Left lobe of liver (tissue), 2 donors: ENCODE results near the gene HTT. TPM values are rescaled to one million over a fixed set of nuclear protein-coding genes. Genes with fewer than 3 reads are reported as not detected.
A peak's percentile ranks its signal among the peaks of the same experiment; 100 is the strongest.
"Not testable (repeated sequence)": the region's sequence is repeated elsewhere in the genome, so short reads cannot be mapped to it uniquely, and the experiment has no call there.

ENCODE experiments used
- ATAC-seq: fragments of 200-7000 bp; cut with Tn5 transposase; one replicate; pipeline ENCODE4 v1.9.1; 2020; ENCODE audit warnings: mild to moderate bottlenecking, moderate library complexity
- DNase-seq: peaks from one replicate; pipeline ENCODE4 v3.0.0-alpha.2; 2020; ENCODE audit warnings: low spot score
- total RNA-seq: library from RNA; stranded (reverse); gene quantifications from one replicate; pipeline ENCODE4 v1.2.1, GENCODE V29; 2021
- donor health status: DM: no; HTN: no; CAD: no; lungs with moderate emphysema.
- donor health status: DM: no; HTN: yes; CAD: no.

HTT gene
- total RNA-seq, 1 donor from 2014 or later = 25.1 TPM

DNA sequence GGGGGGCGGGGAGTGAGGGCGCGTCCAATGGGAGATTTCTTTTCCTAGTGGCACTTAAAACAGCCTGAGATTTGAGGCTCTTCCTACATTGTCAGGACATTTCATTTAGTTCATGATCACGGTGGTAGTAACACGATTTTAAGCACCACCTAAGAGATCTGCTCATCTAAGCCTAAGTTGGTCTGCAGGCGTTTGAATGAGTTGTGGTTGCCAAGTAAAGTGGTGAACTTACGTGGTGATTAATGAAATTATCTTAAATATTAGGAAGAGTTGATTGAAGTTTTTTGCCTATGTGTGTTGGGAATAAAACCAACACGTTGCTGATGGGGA is 1.1 kb downstream of the HTT start:
- no peak for ATAC-seq
- DNase-seq = no peak

DNA sequence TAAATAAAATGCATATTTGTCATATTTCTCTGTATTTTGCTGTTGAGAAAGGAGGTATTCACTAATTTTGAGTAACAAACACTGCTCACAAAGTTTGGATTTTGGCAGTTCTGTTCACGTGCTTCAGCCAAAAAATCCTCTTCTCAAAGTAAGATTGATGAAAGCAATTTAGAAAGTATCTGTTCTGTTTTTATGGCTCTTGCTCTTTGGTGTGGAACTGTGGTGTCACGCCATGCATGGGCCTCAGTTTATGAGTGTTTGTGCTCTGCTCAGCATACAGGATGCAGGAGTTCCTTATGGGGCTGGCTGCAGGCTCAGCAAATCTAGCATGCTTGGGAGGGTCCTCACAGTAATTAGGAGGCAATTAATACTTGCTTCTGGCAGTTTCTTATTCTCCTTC is 3.3 kb downstream of the HTT start:
- no peak for DNase-seq
- no peak for ATAC-seq

DNA sequence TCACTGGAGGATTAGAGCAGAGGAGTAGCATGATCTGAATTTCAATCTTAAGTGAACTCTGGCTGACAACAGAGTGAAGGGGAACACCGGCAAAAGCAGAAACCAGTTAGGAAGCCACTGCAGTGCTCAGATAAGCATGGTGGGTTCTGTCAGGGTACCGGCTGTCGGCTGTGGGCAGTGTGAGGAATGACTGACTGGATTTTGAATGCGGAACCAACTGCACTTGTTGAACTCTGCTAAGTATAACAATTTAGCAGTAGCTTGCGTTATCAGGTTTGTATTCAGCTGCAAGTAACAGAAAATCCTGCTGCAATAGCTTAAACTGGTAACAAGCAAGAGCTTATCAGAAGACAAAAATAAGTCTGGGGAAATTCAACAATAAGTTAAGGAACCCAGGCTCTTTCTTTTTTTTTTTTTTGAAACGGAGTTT is 5.2 kb downstream of the HTT start:
- DNase-seq (no peak), ATAC-seq (no peak)

DNA sequence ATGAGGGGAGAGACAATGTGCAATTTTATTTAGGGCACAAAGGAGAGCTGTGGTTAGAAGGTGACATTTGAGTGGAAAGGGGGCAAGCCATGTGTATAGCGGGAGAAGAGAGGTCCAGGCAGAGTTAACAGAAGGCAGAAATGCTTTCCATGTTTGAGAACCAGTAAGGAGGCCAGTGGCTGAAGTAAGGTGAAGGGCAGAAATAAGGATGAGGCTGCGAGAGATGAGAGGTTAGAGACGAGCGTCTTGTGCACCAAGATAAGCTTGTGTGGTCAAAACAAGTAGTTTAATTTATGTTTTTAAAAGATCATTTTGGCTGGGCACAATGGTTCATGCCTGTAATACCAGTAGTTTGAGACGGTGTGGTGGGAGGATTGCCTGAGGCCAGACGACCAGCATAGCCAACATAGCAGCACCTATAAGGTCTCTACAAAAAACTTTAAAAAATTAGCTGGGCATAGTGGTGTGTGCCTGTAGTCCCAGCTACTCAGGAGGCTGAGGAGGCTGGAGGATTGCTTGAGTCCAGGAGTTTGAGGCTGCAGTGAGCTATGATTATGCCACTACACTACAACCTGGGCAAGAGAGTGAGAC is 8.5 kb downstream of the HTT start:
- no peak for DNase-seq
- no peak for ATAC-seq

DNA sequence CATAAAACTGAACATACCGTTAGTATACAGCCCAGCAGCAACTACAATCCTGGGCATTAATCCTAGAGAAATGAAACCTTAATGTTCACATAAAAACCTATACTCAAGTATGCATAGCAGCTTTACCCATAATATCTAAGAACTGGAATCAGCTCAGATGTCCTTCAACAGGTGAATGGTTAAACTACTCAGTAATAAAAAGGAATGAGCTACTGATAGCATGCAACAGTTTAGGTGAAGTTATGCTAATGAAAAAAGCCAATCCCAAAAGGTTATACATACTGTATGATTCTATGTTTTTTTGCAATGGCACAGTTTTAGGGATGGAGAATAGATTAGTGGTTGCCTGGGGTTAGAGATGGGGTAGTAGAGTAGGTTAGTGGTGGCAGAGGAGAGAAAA is 9.3 kb downstream of the HTT start:
- DNase-seq (no peak), ATAC-seq (no peak)

DNA sequence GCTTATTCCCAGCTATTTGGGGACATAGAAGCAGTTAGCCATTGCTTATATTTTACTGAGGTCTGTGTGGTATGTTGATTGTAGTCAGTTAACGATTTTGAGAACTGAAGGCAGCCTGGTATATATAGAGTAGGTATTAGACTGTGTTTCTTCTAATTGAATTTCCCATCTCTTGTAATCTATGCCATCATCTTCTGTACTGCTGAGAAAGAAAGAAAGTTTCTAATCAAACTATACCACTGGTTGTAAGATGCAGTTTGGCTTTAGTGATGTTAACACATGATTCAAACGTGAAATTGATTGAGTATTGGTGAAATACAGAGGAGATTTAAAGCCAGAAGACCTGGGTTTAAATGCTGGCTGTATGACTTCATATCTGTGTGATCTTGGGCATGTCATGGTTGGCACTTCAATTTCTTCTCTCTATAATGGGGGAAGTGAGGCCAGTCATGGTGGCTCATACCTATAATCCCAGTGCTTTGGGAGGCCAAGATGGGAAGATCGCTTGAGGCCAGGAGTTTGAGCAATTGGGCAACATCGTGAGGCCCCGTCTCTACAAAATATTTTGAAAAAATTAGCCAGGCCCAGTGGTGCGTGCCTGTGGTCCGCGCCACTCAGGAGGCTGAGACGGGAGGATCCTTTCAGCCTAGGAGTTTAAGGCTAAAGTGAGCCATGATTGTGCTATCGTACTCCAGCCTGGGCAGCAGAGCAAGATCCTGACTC is 11.6 kb downstream of the HTT start:
- DNase-seq = no peak
- ATAC-seq = no peak

DNA sequence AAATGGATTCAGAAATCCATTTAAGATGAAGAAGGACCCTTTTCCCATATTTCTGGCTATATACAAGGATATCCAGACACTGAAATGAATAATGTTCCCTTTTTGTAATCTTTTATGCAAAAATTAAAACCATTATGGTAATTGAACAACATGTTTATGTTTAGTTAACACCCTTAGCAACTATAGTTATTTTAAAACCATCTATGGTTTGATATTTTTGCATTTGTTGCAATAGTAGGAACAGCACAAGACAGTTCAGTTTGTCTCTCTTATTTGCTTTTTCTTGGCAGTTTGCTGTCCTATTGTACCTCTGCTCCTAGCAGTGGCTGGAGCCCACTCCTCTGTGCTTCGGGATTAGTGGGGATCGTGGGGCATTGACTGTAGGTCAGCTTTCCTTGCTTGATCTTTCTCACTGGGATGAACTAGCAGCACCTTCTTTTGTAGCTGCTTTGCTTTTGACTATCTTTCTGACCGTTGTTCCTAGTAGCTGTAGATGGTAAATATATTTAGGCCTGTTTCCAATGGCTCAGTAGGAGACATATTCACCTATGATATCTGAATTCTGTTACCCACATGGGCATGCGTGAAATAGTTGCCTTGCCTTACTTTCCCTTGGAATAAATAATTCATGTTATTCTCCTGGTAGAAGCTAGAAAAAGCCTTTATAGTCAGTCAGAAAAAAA is 12.8 kb downstream of the HTT start:
- DNase-seq = no peak

DNA sequence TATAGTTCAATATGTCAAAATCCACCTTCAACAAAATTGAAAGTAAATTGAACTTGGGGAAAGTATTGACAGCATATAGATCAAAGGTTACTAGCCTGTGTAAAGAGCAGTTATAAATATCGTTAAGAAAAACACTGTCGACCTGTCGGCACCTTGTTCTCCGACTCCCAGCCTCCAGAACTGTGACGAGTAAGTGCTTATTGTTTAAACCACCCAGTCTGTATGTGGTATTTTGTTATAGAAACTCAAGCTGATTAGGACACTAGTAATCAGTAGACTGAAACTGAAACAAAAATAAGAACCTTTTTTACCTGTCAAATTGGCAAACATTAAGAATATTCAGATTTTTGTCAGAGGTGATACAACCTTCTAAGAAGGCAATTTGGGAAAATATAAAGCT is 17.0 kb downstream of the HTT start:
- DNase-seq = no peak
- ATAC-seq = peak; percentile 51

More for the DNA sequence above, 12.8 kb downstream of the HTT start:
- ATAC-seq = peak; percentile 68

DNA sequence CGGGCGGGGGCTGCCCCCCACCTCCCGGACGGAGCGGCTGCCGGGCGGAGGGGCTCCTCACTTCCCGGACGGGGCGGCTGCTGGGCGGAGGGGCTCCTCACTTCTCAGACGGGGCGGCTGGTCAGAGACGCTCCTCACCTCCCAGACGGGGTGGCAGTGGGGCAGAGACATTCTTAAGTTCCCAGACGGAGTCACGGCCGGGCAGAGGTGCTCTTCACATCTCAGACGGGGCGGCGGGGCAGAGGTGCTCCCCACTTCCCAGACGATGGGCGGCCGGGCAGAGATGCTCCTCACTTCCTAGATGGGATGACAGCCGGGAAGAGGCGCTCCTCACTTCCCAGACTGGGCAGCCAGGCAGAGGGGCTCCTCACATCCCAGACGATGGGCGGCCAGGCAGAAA is 20.2 kb downstream of the HTT start:
- ATAC-seq, DNase-seq: not testable (repeated sequence)

DNA sequence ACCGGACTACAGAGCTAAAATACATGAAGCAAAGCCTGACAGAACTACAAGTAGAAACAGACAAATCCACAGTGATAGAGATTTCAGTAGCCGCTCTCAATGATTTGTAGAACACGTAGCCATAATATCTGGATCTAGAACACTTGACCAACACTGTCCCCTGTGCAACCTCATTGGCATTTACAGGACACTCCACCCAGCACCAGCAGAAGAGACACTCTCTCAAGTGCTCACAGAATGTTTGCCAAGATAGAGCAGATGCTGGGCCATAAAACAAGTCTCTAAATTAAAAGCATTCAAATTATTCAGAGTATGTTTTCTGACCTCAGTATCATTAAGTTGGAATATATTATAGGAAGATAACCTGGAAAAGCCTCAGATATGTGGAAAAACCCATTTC is 21.7 kb downstream of the HTT start:
- ATAC-seq (no peak), DNase-seq (no peak)

DNA sequence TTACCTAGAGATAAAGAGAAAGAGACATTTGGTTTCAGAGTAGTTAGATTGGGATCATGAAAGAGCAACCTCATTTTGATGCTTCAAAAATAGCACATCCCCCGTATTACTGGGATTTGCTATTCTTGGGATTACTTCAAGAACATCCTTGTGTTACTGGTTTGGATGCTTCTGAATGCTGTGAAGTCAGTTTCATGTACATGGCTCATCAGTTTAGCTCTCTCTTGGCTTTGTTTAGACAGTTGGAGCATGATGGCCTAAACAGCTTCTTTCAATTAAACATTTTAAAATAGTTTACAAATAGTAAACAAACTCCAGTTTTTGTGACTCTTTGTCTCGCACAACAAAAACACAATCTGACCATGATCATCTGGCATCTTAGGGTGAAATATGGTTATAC is 23.9 kb downstream of the HTT start:
- DNase-seq (no peak), ATAC-seq (no peak)

DNA sequence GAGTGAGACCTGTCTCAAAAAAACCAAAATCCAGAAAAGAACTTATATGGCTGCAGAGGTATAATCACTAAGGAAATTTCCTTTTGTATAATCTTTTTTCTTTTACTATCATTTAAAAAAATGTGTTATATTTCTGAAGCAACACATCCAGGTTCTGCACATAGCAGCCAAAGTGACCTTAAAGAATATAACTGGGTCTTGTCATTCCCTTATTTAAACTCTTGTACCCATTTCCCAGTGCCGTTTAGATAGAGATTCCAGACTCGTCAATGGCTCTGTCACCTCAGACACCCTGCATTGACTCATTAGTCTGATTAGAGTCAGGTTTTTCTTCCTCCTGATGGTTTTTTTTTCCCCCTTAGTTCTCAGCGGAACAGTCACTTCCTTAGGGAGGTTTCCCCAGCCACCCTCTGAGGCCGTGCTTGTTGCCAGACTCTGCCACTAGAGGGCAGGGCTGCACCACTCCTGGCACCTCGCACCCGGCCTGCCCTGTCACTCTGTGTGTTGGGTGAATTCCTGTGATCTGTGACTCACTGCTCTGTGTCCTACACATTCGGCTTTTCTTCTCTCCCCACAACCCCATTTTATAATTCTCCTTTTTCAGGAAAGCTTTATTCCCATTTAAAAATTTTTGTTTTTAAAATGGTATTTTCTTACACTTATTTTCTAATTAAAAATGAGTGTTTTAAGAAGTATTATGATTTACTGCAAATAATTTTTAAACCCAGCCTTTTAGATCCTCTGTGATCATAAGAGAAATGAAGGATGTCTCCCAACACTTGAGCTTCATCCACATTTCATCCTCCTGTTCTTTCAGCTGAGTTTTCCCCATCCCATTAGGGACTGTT is 32.1 kb downstream of the HTT start:
- DNase-seq (peak; percentile 81), ATAC-seq (peak; percentile 98)

DNA sequence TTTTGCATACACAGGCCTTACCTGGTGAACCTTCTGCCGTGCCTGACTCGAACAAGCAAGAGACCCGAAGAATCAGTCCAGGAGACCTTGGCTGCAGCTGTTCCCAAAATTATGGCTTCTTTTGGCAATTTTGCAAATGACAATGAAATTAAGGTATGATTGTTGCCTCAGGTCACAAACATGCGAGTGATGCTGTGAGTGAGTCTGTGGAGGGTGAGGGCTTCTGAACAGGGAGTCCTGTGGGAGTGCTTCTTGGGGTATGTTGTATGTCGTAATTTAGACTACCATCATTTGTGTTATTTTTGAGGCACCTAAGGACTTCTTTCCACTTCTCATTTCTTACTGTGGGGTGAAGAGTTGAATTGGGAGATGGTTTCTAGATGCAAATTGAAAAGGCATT is 32.8 kb downstream of the HTT start:
- DNase-seq (no peak), ATAC-seq (no peak)

DNA sequence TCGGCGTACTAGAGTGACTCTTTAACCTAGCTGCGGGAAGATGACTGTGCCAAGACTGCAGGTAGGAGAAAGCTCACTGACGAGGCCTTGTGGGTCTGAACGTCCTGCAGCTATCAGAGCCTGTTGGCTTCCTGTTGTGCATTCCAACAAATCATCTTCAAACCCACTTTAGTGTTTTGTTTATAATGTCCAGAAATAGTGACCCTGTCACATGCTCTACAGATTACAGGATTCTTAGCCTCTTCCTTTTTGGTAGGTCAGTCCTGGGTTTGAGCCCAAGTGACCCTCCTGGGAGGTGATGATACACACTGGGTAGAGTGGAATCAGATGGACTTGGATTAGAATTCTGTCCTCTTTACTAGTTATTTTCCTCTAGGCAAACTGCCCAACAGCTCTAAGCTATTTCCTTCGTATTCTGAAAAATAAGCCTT is 33.2 kb downstream of the HTT start:
- ATAC-seq = peak; percentile 7
- no peak for DNase-seq

DNA sequence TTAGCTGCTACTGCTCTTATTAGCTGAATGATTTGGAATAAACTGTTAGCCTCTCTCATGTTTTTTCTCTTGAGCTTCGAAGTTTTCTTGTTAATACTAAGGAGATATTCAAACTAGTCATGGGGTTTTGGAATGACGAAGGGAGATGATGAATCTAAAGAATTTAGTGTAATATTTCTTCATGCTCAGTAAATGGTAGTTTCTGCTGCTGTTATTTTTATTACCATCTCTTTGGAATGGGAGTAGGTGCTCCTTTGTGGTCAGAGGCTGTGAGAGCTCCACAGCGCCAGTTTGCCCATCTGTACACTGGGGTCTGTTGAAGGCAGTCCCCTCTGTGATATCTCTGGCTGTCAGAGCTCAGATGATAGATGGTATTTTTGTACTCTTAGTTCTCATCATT is 33.7 kb downstream of the HTT start:
- ATAC-seq (no peak), DNase-seq (no peak)

DNA sequence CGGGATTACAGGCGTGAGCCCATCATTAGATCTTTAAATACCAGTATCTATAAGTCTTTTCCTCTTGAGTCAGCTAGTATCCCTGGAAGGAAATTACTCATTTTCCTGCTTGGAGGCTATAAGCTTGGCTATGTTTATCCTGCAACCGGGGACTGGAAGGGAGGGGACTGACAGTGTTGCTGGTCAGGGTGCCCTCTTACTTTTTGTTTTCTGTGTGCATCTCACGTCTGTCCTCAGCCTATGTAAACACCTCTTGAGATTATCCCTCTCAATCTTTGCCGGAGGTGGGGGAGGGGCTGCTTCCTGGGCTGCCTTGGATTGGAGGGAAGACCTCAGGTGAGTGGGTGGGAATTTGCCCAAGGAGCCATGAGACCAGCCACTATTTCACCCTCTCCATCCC is 37.0 kb downstream of the HTT start:
- peak; percentile 7 for ATAC-seq
- no peak for DNase-seq

DNA sequence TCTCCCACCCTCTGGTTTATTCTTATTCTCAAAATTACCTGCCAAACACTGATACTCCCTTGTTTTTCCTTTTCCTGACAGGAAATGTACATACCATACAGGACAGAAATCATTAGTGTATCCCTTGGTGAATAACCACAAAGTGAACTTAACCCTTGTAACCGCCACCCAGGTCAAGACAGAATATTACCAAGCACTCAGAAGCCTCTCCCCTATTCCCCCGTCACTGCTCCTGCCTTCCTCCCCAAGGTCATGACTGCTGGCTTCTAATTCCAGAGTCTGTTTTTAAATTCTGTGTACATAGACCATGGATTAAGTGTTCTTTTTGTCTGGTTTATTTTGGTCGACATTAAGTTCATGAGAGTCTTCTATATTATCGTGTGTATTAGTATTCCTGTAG is 37.7 kb downstream of the HTT start:
- no peak for ATAC-seq

DNA sequence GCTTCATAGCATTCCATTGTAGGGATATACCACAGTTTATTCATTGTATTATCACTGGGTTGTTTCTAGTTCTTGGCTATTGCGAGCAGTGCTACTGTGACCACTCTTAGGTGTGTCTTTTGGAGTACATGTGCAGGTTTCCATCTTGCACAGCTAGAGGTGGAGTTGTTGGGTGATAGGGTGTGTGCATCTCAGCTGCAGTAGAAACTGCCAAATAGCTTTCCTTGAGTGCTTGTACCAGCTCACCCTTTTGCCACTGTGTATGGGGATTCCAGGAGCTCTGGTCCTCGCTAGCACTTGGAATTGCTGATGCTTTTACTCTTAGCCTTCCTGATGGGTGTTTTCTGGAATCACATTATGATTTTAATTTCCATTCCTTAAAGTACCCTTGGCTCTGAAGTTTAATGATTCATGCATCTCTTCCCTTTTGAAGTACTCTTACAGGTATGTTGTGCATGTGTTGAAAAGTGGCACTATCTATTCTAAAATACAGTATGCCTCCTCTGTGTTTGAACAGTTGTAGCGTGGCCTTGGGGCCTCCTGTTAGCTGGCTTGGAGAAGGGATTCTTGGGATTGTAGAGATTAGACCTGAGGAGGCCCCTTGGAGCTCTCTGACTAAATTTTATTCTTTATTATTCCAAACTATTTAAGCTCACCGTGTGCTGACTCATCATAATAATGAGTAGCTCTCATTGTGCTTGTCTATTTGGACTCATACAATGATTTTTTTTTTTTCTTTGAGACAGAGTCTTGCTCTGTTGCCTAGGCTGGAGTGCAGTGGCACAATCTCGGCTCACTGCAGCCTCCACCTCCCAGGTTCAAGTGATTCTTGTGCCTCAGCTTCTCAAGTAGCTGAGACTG is 38.4 kb downstream of the HTT start:
- no peak for ATAC-seq
- no peak for DNase-seq

More for the DNA sequence above, 37.7 kb downstream of the HTT start:
- DNase-seq = no peak

DNA sequence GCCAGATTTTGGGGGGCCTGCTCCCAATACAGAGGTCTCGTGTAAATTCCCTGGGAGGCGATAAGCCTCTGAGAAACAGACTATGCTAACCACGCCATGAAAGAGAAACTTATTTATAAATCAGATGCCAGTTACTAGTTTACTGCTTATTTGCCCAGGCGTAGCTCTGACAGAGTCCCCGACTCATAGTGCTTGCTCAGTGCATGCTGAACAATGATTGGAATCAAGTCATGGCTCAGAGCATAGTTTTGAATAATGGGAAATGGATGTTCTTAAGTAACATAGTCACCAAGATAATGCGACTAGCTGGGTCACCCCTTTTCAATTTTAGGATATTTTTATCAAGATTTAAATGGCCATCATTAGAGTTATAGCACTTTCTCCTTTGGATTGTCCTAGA is 39.9 kb downstream of the HTT start:
- no peak for DNase-seq
- ATAC-seq = no peak

DNA sequence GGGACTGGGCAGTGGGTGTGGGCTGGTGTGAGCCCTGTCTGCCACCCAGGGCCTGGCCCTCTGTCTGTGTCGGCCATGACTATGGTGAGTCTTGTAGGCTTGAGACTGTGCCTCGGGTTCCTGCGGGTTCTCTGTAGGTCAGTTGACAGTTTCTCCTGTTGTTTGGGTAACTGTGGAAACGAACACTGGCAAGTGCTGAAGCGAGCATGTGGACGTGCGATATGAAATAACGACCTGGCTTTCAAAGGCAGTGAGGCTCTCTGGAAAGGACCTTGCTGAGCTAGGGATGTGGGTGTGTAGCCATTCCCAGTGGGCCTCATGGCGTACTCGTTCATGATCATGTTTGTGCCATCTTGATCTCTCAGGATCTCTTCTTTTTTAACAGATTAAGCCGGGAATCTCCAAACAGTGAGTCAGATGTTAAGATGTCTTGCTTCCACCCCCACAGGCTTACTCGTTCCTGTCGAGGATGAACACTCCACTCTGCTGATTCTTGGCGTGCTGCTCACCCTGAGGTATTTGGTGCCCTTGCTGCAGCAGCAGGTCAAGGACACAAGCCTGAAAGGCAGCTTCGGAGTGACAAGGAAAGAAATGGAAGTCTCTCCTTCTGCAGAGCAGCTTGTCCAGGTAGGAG is 41.3 kb downstream of the HTT start:
- DNase-seq = no peak
- ATAC-seq = no peak
